HCT116 (cell line): ENCODE results near the gene LLGL2. TPM values are rescaled to one million over a fixed set of nuclear protein-coding genes. Genes with fewer than 3 reads are reported as not detected.

Experiments
- ATAC-seq: fragments of 200-7000 bp; cut with Tn5 transposase; 2 replicates; pipeline ENCODE4 v1.9.1; 2020; ENCODE audit warnings: mild to moderate bottlenecking, moderate library complexity
- BruUV-seq: library from RNA; stranded (reverse); fragments of 400-500 nt; replicated peaks from 2 replicates; lab custom pipeline; 2021; lab: Mats Ljungman, UMichigan
- CTCF ChIA-PET: fragments of 300-600 bp; sonication (Branson Sonifier 250); formaldehyde crosslinking; loops from one replicate; lab custom pipeline; 2021; ENCODE audit warnings: antibody characterized with exemption; lab: Charles Lee
- POLR2A ChIA-PET: fragments of 300-600, 350-600 bp; sonication (Branson Sonifier 250); formaldehyde crosslinking; loops from one replicate; lab custom pipeline; 2021; ENCODE audit warnings: antibody characterized with exemption; lab: Charles Lee
- RAD21 ChIA-PET, 2 experiments: fragments of 300-600 bp; sonication (Branson Sonifier 250); formaldehyde crosslinking; loops; one replicate each; lab custom pipeline; 2023; ENCODE audit warnings: low total read pairs in 2 of 2; ENCODE audit not compliant: uncharacterized antibody in 2 of 2, unreplicated experiment in 2 of 2, low non-redundant PET in 1 of 2; lab: Charles Lee
- DNase-seq: peaks from one replicate; pipeline ENCODE4 v3.0.0-alpha.2; 2010; ENCODE audit warnings: low read depth, low spot score
- H2AFZ ChIP-seq: fragments of 200-600 bp; shearing (Covaris generic), sonication (generic); 2 replicates; pipeline ENCODE4 v1.6.1; 2017; ENCODE audit warnings: low read depth, mixed run types, mixed read lengths, antibody characterized with exemption, low read length; ENCODE audit not compliant: poor library complexity, severe bottlenecking
- H3K27ac ChIP-seq: 2 replicates; pipeline ENCODE4 v1.5.1; 2012; ENCODE audit warnings: low read depth, low read length
- H3K27me3 ChIP-seq: fragments of 200-600 bp; sonication (generic); 2 replicates; pipeline ENCODE4 v1.6.1; 2016; ENCODE audit warnings: mixed run types, low read length, mixed read lengths; ENCODE audit not compliant: insufficient read depth
- H3K36me3 ChIP-seq, 2 experiments: fragments of 200-500 bp in 1 of 2; fragments of 200-600 bp in 1 of 2; sonication (Bioruptor generic) in 1 of 2; sonication (generic) in 1 of 2; 2 replicates each; pipeline versions ENCODE4 v1.5.1 to v1.6.1; 2014 to 2016; ENCODE audit warnings: low read length in 2 of 2, inconsistent platforms in 1 of 2, mixed read lengths in 1 of 2, mixed run types in 1 of 2; ENCODE audit not compliant: insufficient read depth in 2 of 2, control insufficient read depth in 1 of 2
- H3K4me1 ChIP-seq, 2 experiments: fragments of 200-600 bp in 1 of 2; sonication (generic) in 1 of 2; 2 replicates each; pipeline versions ENCODE4 v1.5.1 to v1.6.1; 2012 to 2017; ENCODE audit warnings: low read length in 2 of 2, inconsistent platforms in 1 of 2, mild to moderate bottlenecking in 1 of 2, mixed read lengths in 1 of 2, mixed run types in 1 of 2, moderate library complexity in 1 of 2; ENCODE audit not compliant: insufficient read depth in 2 of 2, control insufficient read depth in 1 of 2
- H3K4me2 ChIP-seq: fragments of 200-600 bp; sonication (generic); 2 replicates; pipeline ENCODE4 v1.6.1; 2017; ENCODE audit warnings: mixed run types, low read length, mixed read lengths
- H3K4me3 ChIP-seq, 2 experiments: fragments of 200-600 bp in 1 of 2; sonication (generic) in 1 of 2; replicated peaks in 1 of 2; 2 replicates each; pipeline ENCODE4 v1.5.1; 2011 to 2016; ENCODE audit warnings: low read length in 2 of 2, control low read depth in 1 of 2, low read depth in 1 of 2, mild to moderate bottlenecking in 1 of 2, mixed read lengths in 1 of 2, mixed run types in 1 of 2
- H3K79me2 ChIP-seq: fragments of 200-600 bp; sonication (generic); 2 replicates; pipeline ENCODE4 v1.6.1; 2017; ENCODE audit warnings: mild to moderate bottlenecking, mixed run types, low read length, moderate library complexity, mixed read lengths; ENCODE audit not compliant: insufficient read depth
- H3K9ac ChIP-seq: fragments of 200-600 bp; sonication (generic); 2 replicates; pipeline ENCODE4 v1.6.1; 2016; ENCODE audit warnings: low read length, mixed read lengths
- H3K9me2 ChIP-seq: fragments of 200-600 bp; sonication (generic), shearing (Covaris generic); 2 replicates; pipeline ENCODE4 v1.6.1; 2017; ENCODE audit warnings: mixed run types, mild to moderate bottlenecking, moderate library complexity; ENCODE audit not compliant: insufficient read depth
- H3K9me3 ChIP-seq, 2 experiments: fragments of 200-500 bp in 1 of 2; fragments of 200-600 bp in 1 of 2; sonication (Bioruptor generic) in 1 of 2; sonication (generic) in 1 of 2; 2 replicates each; pipeline ENCODE4 v1.6.1; 2014 to 2017; ENCODE audit warnings: low read length in 2 of 2, mixed read lengths in 2 of 2, inconsistent platforms in 1 of 2, low read depth in 1 of 2, mild to moderate bottlenecking in 1 of 2, mixed run types in 1 of 2, moderate library complexity in 1 of 2; ENCODE audit not compliant: control insufficient read depth in 1 of 2, insufficient read depth in 1 of 2
- H4K20me1 ChIP-seq: fragments of 200-600 bp; sonication (generic), shearing (Covaris generic); 2 replicates; pipeline ENCODE4 v1.6.1; 2017; ENCODE audit warnings: mixed run types, mild to moderate bottlenecking, moderate library complexity; ENCODE audit not compliant: insufficient read depth
- CEBPB ChIP-seq: IDR thresholded peaks from 2 replicates; pipeline ENCODE4 v1.6.1; 2012; ENCODE audit warnings: low read depth
- EGR1 ChIP-seq: IDR thresholded peaks from 2 replicates; pipeline ENCODE4 v1.6.1; 2012; ENCODE audit warnings: low read depth
- EZH2phosphoT487 ChIP-seq: fragments of 200-600 bp; IDR thresholded peaks from 2 replicates; pipeline ENCODE4 v1.6.1; 2018; ENCODE audit warnings: antibody characterized with exemption, borderline replicate concordance
- FOSL1 ChIP-seq: IDR thresholded peaks from 2 replicates; pipeline ENCODE4 v1.6.1; 2012; ENCODE audit warnings: low read depth
- JUND ChIP-seq: IDR thresholded peaks from 2 replicates; pipeline ENCODE4 v1.6.1; 2012
- POLR2A ChIP-seq: IDR thresholded peaks from 2 replicates; pipeline ENCODE4 v1.7.0; 2011; ENCODE audit warnings: borderline replicate concordance; ENCODE audit not compliant: insufficient read depth, insufficient read length; ENCODE audit errors: extremely low read depth
- POLR2AphosphoS5 ChIP-seq: IDR thresholded peaks from 2 replicates; pipeline ENCODE4 v1.6.1; 2011; ENCODE audit warnings: mild to moderate bottlenecking, low read depth, low read length, moderate library complexity
- TCF7L2 ChIP-seq: IDR thresholded peaks from 2 replicates; pipeline ENCODE4 v1.7.0; 2011; ENCODE audit warnings: borderline replicate concordance, inconsistent platforms; ENCODE audit not compliant: insufficient read depth, insufficient read length; ENCODE audit errors: extremely low read depth
- intact Hi-C: fragments of 100-400 bp; cut with micrococcal nuclease; formaldehyde crosslinking; loops from 2 replicates; pipeline ENCODE4 v1.10.0; 2022
- total RNA-seq: library from RNA; stranded (reverse); gene quantifications from one replicate; pipeline ENCODE4 v1.2.1, GENCODE V29; 2021; ENCODE audit not compliant: unreplicated experiment
- TF ChIP-seq, protein P1 (sequence below): IDR thresholded peaks from 2 replicates; pipeline ENCODE4 v1.6.1; 2011; ENCODE audit warnings: mild to moderate bottlenecking, low read length, moderate library complexity; ENCODE audit not compliant: insufficient replicate concordance; ENCODE audit errors: extremely low read depth
- TF ChIP-seq, protein P2 (sequence below): IDR thresholded peaks from 2 replicates; pipeline ENCODE4 v1.6.1; 2012
- TF ChIP-seq, protein P3 (sequence below): IDR thresholded peaks from 2 replicates; pipeline ENCODE4 v1.6.1; 2012
- TF ChIP-seq, protein P4 (sequence below), 3 experiments: fragments of 200-600 bp in 1 of 3; sonication (generic) in 1 of 3; IDR thresholded peaks in 2 of 3; conservative IDR thresholded peaks in 1 of 3; 2 replicates each; pipeline ENCODE4 v1.5.1; 2012 to 2017; ENCODE audit warnings: low read depth in 2 of 3, low read length in 2 of 3, antibody characterized with exemption in 1 of 3, borderline replicate concordance in 1 of 3, control low read depth in 1 of 3, mild to moderate bottlenecking in 1 of 3, mixed read lengths in 1 of 3, mixed run types in 1 of 3, moderate library complexity in 1 of 3; ENCODE audit not compliant: insufficient read depth in 1 of 3

The LLGL2 gene
- total RNA-seq, 1 experiment from 2014 or later, result 209 TPM

DNA sequence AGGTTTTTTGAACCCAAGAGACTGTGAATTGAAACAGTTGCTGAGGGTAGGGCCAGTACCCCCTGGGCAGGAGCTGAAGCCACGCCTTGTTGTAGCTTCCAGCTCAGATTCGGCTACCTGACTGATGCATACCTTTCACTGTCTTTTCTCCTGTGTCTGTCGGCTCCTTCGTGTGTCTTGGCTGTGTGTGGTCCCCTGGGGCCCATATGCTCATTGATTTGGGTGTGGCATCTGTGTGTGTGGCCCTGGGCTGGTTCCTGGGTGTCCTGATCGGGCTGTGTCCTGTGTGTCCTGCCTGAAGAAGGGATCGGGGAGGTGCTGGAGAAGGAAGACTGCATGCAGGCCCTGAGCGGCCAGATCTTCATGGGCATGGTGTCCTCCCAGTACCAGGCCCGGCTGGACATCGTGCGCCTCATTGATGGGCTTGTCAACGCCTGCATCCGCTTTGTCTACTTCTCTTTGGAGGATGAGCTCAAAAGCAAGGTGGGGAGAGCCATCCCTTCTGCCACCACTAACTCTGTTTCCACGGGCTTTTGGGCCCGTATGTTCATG is 31.1 kb upstream of the LLGL2 start:
- CTCF ChIA-PET, result no interaction called here
- TF ChIP-seq JUND, result no peak
- no peak for TF ChIP-seq FOSL1
- TF ChIP-seq TCF7L2, result no peak
- no peak for TF ChIP-seq EZH2phosphoT487
- no peak for TF ChIP-seq CEBPB
- TF ChIP-seq, protein P1, sequence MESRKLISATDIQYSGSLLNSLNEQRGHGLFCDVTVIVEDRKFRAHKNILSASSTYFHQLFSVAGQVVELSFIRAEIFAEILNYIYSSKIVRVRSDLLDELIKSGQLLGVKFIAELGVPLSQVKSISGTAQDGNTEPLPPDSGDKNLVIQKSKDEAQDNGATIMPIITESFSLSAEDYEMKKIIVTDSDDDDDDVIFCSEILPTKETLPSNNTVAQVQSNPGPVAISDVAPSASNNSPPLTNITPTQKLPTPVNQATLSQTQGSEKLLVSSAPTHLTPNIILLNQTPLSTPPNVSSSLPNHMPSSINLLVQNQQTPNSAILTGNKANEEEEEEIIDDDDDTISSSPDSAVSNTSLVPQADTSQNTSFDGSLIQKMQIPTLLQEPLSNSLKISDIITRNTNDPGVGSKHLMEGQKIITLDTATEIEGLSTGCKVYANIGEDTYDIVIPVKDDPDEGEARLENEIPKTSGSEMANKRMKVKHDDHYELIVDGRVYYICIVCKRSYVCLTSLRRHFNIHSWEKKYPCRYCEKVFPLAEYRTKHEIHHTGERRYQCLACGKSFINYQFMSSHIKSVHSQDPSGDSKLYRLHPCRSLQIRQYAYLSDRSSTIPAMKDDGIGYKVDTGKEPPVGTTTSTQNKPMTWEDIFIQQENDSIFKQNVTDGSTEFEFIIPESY, result no peak

DNA sequence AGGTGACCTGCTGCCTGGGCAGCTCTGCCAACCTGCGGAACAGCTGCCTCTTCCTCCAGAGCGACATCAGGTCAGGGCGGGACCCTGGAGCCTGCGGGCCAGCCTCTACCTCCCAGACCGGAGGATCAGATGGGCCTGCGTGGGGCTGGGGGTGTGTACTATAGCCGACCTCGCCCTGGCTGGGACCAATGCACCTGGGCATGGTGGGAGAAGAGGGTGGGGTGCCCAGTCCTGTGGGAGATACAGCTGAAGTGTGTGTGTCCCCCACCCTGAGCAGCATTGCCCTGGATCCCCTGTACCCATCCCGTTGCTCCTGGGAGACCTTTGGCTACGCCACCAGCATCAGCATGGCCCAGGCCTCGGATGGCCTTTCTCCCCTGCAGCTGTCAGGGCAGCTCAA is 29.5 kb upstream of the LLGL2 start:
- POLR2A ChIA-PET, result no interaction called here
- Histone ChIP-seq H3K4me1 (no peaks in the 10 kb centered on the region), H3K9me3 (no peaks in the 10 kb centered on the region), H3K36me3 (peaks cover 11 to 15% of the 10 kb centered on the region in 2 experiments; a peak in 1 of 4 replicates), H4K20me1 (no peaks in the 10 kb centered on the region), H2AFZ (no peak overlapping the region), H3K4me2 (no peak overlapping the region), H3K9ac (no peak overlapping the region), H3K27ac (no peak overlapping the region), H3K9me2 (no peaks in the 10 kb centered on the region), H3K79me2 (no peaks in the 10 kb centered on the region), H3K27me3 (no peaks in the 10 kb centered on the region), H3K4me3 (no peak overlapping the region)
- RAD21 ChIA-PET, result no interaction called here
- no peak for ATAC-seq
- BruUV-seq, result no TSS peak
- DNase-seq, result no peak
- CTCF ChIA-PET, result no interaction called here
- intact Hi-C loops, result no loop called here
- TF ChIP-seq POLR2A (no peak), CEBPB (no peak), POLR2AphosphoS5 (no peak), EGR1 (no peak)
- TF ChIP-seq, protein P2, sequence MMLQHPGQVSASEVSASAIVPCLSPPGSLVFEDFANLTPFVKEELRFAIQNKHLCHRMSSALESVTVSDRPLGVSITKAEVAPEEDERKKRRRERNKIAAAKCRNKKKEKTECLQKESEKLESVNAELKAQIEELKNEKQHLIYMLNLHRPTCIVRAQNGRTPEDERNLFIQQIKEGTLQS, result no peak
- TF ChIP-seq, protein P3, sequence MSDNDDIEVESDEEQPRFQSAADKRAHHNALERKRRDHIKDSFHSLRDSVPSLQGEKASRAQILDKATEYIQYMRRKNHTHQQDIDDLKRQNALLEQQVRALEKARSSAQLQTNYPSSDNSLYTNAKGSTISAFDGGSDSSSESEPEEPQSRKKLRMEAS, result no peak
- TF ChIP-seq, protein P4, sequence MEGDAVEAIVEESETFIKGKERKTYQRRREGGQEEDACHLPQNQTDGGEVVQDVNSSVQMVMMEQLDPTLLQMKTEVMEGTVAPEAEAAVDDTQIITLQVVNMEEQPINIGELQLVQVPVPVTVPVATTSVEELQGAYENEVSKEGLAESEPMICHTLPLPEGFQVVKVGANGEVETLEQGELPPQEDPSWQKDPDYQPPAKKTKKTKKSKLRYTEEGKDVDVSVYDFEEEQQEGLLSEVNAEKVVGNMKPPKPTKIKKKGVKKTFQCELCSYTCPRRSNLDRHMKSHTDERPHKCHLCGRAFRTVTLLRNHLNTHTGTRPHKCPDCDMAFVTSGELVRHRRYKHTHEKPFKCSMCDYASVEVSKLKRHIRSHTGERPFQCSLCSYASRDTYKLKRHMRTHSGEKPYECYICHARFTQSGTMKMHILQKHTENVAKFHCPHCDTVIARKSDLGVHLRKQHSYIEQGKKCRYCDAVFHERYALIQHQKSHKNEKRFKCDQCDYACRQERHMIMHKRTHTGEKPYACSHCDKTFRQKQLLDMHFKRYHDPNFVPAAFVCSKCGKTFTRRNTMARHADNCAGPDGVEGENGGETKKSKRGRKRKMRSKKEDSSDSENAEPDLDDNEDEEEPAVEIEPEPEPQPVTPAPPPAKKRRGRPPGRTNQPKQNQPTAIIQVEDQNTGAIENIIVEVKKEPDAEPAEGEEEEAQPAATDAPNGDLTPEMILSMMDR (IDR thresholded peaks at IDR 0.05 in 2 of 3, conservative IDR thresholded peaks at IDR 0.05 in 1 of 3; ENCODE audit: borderline replicate concordance in 1 of 3, insufficient read depth in 1 of 3, low read depth in 2 of 3, low read length in 2 of 3), result no peak

More for the DNA sequence above, 31.1 kb upstream of the LLGL2 start:
- Histone ChIP-seq H3K79me2 (no peaks in the 10 kb centered on the region), H2AFZ (no peak overlapping the region), H3K4me1 (no peaks in the 10 kb centered on the region), H3K9me3 (no peaks in the 10 kb centered on the region), H3K9me2 (no peaks in the 10 kb centered on the region), H3K9ac (no peak overlapping the region), H3K36me3 (peaks cover 3 to 7% of the 10 kb centered on the region in 2 experiments; a peak in 1 of 4 replicates), H3K27me3 (no peaks in the 10 kb centered on the region), H3K4me3 (no peak overlapping the region), H3K27ac (no peak overlapping the region), H4K20me1 (no peaks in the 10 kb centered on the region), H3K4me2 (no peak overlapping the region)
- ChIA-PET POLR2A (no interaction called here), RAD21 (no interaction called here)
- BruUV-seq, result no TSS peak
- DNase-seq (no peak), ATAC-seq (no peak)
- intact Hi-C loops, result no loop called here
